Fibroblast of skin of back (primary cell): ENCODE results near the gene ACTN1.

Source experiments
- DNase-seq: peaks from one replicate; pipeline ENCODE4 v3.0.0-alpha.2; 2013

Gene ACTN1

GRCh38 chr14:68886109-68886434 is 93.0 kb downstream of the ACTN1 start:
- DNase-seq = no peak

GRCh38 chr14:68885226-68886108 is 93.6 kb downstream of the ACTN1 start:
- no peak for DNase-seq

- DNase-seq = peak; percentile 54
These were observed 94.8 kb downstream of the ACTN1 start for GRCh38 chr14:68884031-68885030.

- DNase-seq = no peak
These were observed 96.9 kb downstream of the ACTN1 start for GRCh38 chr14:68882235-68882634.

GRCh38 chr14:68881396-68881795 is 97.7 kb downstream of the ACTN1 start:
- no peak for DNase-seq

- no peak for DNase-seq
These were observed 98.5 kb downstream of the ACTN1 start for GRCh38 chr14:68880581-68881105.

- DNase-seq = no peak
These were observed 99.1 kb downstream of the ACTN1 start for GRCh38 chr14:68879841-68880575.

GRCh38 chr14:68879321-68879781 is 99.8 kb downstream of the ACTN1 start:
- DNase-seq = no peak

GRCh38 chr14:68878908-68879307 is 100.2 kb downstream of the ACTN1 start:
- DNase-seq = no peak

- no peak for DNase-seq
These were observed 101.0 kb downstream of the ACTN1 start for GRCh38 chr14:68877993-68878575.

GRCh38 chr14:68876976-68877375 is 102.1 kb downstream of the ACTN1 start:
- DNase-seq = no peak

- no peak for DNase-seq
These were observed 104.4 kb downstream of the ACTN1 start for GRCh38 chr14:68874746-68875155.

GRCh38 chr14:68873376-68873775 is 105.7 kb downstream of the ACTN1 start:
- DNase-seq = no peak

- DNase-seq = no peak
These were observed 107.7 kb downstream of the ACTN1 start for GRCh38 chr14:68871392-68871791.

- DNase-seq = no peak
These were observed 112.0 kb downstream of the ACTN1 start for GRCh38 chr14:68866991-68867533.

GRCh38 chr14:68865542-68865941 is 113.6 kb downstream of the ACTN1 start:
- no peak for DNase-seq

GRCh38 chr14:68864361-68864750 is 114.7 kb downstream of the ACTN1 start:
- peak; percentile 48 for DNase-seq

- no peak for DNase-seq
These were observed 115.3 kb downstream of the ACTN1 start for GRCh38 chr14:68863610-68864360.

GRCh38 chr14:68862954-68863594 is 116.0 kb downstream of the ACTN1 start:
- DNase-seq = peak; percentile 81

GRCh38 chr14:68860771-68861170 is 118.3 kb downstream of the ACTN1 start:
- DNase-seq = no peak
